Glutamatergic neuron (in vitro differentiated cells): ENCODE results near the gene KLHL33. TPM values are rescaled to one million over a fixed set of nuclear protein-coding genes. Genes with fewer than 3 reads are reported as not detected.

Source experiments
- DNase-seq: peaks from one replicate; pipeline ENCODE4 v3.0.0; 2022
- H3K27ac Mint-ChIP-seq: one replicate; pipeline ENCODE4 v1.8.0; 2020; ENCODE audit warnings: mild to moderate bottlenecking, mixed read lengths, inconsistent platforms; ENCODE audit not compliant: unreplicated experiment
- H3K27me3 Mint-ChIP-seq: one replicate; pipeline ENCODE4 v1.8.0; 2020; ENCODE audit warnings: mild to moderate bottlenecking, moderate library complexity, mixed read lengths, inconsistent platforms; ENCODE audit not compliant: unreplicated experiment
- H3K36me3 Mint-ChIP-seq: one replicate; pipeline ENCODE4 v1.8.0; 2020; ENCODE audit warnings: mild to moderate bottlenecking, mixed read lengths, inconsistent platforms; ENCODE audit not compliant: unreplicated experiment
- H3K4me1 Mint-ChIP-seq: one replicate; pipeline ENCODE4 v1.8.0; 2020; ENCODE audit warnings: mild to moderate bottlenecking, low read depth, mixed read lengths, inconsistent platforms; ENCODE audit not compliant: unreplicated experiment
- H3K4me3 Mint-ChIP-seq: one replicate; pipeline ENCODE4 v1.8.0; 2020; ENCODE audit warnings: mild to moderate bottlenecking, mixed read lengths, inconsistent platforms; ENCODE audit not compliant: unreplicated experiment
- H3K9me3 Mint-ChIP-seq: one replicate; pipeline ENCODE4 v1.8.0; 2020; ENCODE audit warnings: mild to moderate bottlenecking, moderate library complexity, mixed read lengths, inconsistent platforms; ENCODE audit not compliant: unreplicated experiment
- CTCF ChIP-seq: fragments of 200-600 bp; sonication (generic); IDR thresholded peaks from one replicate; pipeline ENCODE4 v1.5.0; 2021; ENCODE audit not compliant: partially characterized antibody, unreplicated experiment
- total RNA-seq: library from RNA; stranded (reverse); fragmentation: NEBNext Ultra II Directional; extraction: Animal tissue kit (Norgen Biotek cat#: 25700); gene quantifications from one replicate; pipeline ENCODE4 v1.2.1, GENCODE V29; 2021; ENCODE audit not compliant: unreplicated experiment

The KLHL33 gene
- total RNA-seq, 1 donor from 2014 or later: 0.15 TPM

- Mint-ChIP-seq H3K27me3 (peaks cover 4% of the 10 kb centered on the region), H3K4me1 (peaks cover 8% of the 10 kb centered on the region), H3K9me3 (peaks cover 4% of the 10 kb centered on the region), H3K4me3 (no peak overlapping the region), H3K36me3 (no peaks in the 10 kb centered on the region), H3K27ac (no peak overlapping the region)
- no peak for DNase-seq
- TF ChIP-seq CTCF: no peak
These were observed 36.7 kb upstream of the KLHL33 start for GRCh38 chr14:20472536-20473169.

DNA sequence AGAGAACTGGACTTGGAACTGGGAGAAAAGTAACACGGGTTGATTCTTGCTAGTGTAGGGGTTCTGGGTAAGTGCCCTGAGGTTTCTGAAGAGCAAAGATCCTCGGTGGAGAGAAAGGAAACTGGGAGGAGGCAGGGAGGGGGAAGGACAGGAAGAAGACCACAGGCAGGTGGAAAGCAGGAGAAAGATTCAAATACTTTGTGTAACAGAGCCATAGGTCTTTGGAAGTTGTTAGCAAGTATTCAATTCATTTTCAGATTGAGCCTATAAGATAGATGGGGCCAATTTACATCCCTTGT, 34.6 kb upstream of the KLHL33 start:
- Mint-ChIP-seq H3K4me1 (peaks cover 8% of the 10 kb centered on the region), H3K27me3 (peaks cover 4% of the 10 kb centered on the region), H3K27ac (no peak overlapping the region), H3K36me3 (no peaks in the 10 kb centered on the region), H3K4me3 (peak overlapping the region; percentile 91), H3K9me3 (peaks cover 4% of the 10 kb centered on the region)
- no peak for DNase-seq
- TF ChIP-seq CTCF: no peak

GRCh38 chr14:20469890-20470602, 34.1 kb upstream of the KLHL33 start:
- H3K36me3 Mint-ChIP-seq: no peaks in the 10 kb centered on the region
- peak; percentile 15 for DNase-seq
- no peak for TF ChIP-seq CTCF
- peak overlapping the region; percentile 91 for H3K4me3 Mint-ChIP-seq
- peaks cover 6% of the 10 kb centered on the region for H3K27me3 Mint-ChIP-seq
- peak overlapping the region; percentile 69 for H3K27ac Mint-ChIP-seq
- peaks cover 8% of the 10 kb centered on the region for H3K4me1 Mint-ChIP-seq
- H3K9me3 Mint-ChIP-seq: peaks cover 4% of the 10 kb centered on the region

- peaks cover 6% of the 10 kb centered on the region for H3K27me3 Mint-ChIP-seq
- H3K4me3 Mint-ChIP-seq: peak within 1 kb of the TSS; percentile 91
- H3K9me3 Mint-ChIP-seq: peaks cover 3% of the 10 kb centered on the region
- TF ChIP-seq CTCF: no peak
- peak within 1 kb of the TSS; percentile 69 for H3K27ac Mint-ChIP-seq
- H3K36me3 Mint-ChIP-seq: no peaks in the 10 kb centered on the region
- DNase-seq: peak; percentile 82
- peaks cover 8% of the 10 kb centered on the region for H3K4me1 Mint-ChIP-seq
These were observed 33.4 kb upstream of the KLHL33 start, which contains the start of gene PNP for GRCh38 chr14:20469242-20469889. TSS of gene PNP (plus strand) at chr14:20469406. CDS start at chr14:20469525, 119 bp downstream.
